Stimulated activated CD8-positive, alpha-beta memory T cell treated with anti-CD3 and anti-CD28 coated beads, Interleukin-15, amount 100 ng/mL, for 1 hour (primary cell): ENCODE measurements around the gene CD320.
"Not testable (repeated sequence)": the region's sequence is repeated elsewhere in the genome, so short reads cannot be mapped to it uniquely, and the experiment has no call there.

Source experiments
- DNase-seq: peaks from one replicate; pipeline ENCODE4 v3.0.0-alpha.2; 2020; ENCODE audit warnings: low read depth

The CD320 gene

GRCh38 chr19:8307965-8308866 is at the start of gene CD320:
CD320 (minus strand) TSS chr19:8308358; CDS start chr19:8308290, 68 bp downstream.
- DNase-seq: peak; percentile 64

GRCh38 chr19:8357007-8357521 is 48.9 kb upstream of the CD320 start:
- no peak for DNase-seq

GRCh38 chr19:8355631-8356402 is 47.7 kb upstream of the CD320 start:
- no peak for DNase-seq

- not testable (repeated sequence) for DNase-seq
Measured at GRCh38 chr19:8352845-8353244, 44.7 kb upstream of the CD320 start.

- no peak for DNase-seq
Measured at GRCh38 chr19:8352134-8352827, 44.1 kb upstream of the CD320 start.

GRCh38 chr19:8349629-8350372 is 41.6 kb upstream of the CD320 start:
- not testable (repeated sequence) for DNase-seq

GRCh38 chr19:8343483-8343844 is 35.3 kb upstream of the CD320 start:
- no peak for DNase-seq

GRCh38 chr19:8342684-8343482 is 34.7 kb upstream of the CD320 start, which contains the start of gene KANK3:
KANK3 (minus strand) TSS chr19:8343262; CDS start chr19:8337828, 5,434 bp downstream.
- peak; percentile 80 for DNase-seq

GRCh38 chr19:8342316-8342683 is 34.1 kb upstream of the CD320 start:
- no peak for DNase-seq

GRCh38 chr19:8341504-8341903 is 33.3 kb upstream of the CD320 start:
- not testable (repeated sequence) for DNase-seq

- DNase-seq: no peak
Measured at GRCh38 chr19:8340341-8341096, 32.4 kb upstream of the CD320 start.

- DNase-seq: no peak
Measured at GRCh38 chr19:8338835-8339234, 30.7 kb upstream of the CD320 start.

GRCh38 chr19:8337728-8338127 is 29.6 kb upstream of the CD320 start:
- DNase-seq: no peak

- DNase-seq: no peak
Measured at GRCh38 chr19:8336660-8337059, 28.5 kb upstream of the CD320 start.

- DNase-seq: no peak
Measured at GRCh38 chr19:8336072-8336569, 28.0 kb upstream of the CD320 start.

GRCh38 chr19:8335343-8336071 is 27.3 kb upstream of the CD320 start:
- no peak for DNase-seq

- DNase-seq: no peak
Measured at GRCh38 chr19:8334458-8335342, 26.5 kb upstream of the CD320 start.
